ENCODE data around the gene IRAK3.

Gene IRAK3

DNA sequence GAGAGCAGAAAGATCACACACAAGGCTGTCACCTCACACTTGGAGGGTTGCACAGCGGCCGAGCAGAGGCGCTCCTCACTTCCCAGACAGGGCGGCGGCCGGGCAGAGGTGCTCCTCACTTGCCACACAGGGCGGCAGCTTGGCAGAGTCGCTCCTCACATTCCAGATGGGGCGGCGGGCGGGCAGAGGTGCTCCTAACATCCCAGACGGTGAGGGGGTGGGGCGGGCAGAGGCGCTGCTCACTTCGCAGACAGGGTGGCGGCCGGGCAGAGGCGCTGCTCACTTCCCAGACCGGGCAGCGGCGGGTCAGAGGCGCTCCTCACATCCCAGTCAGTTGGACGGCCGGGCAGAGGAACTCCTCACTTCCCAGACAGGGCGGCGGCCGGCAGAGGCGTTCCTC lies 28.3 kb upstream of the IRAK3 start:
- no peak overlapping the region for H3K4me3 ChIP-seq (ENCODE audit: low read depth, low read length)
- TF ChIP-seq CTCF (IDR thresholded peaks at IDR 0.05; ENCODE audit: borderline replicate concordance, insufficient read depth, low read depth, low read length) = no peak

DNA sequence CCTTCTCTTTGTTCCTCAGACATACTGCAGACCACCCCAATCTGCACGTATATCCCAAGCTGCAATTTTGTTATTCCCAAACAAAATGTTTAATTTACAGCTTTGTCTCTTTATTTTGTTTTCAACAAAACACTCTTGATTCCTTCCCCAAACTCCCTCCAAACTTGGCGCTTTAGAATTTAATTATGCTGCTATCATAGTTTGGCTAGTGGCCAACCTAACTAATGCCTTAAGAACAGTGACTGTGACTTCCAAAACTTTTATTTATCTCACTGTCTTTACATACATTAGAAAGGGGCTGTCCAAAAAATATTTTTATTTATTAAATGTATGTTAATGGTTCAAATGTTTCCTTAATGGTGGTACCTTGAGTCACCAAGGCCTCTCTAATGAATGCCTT lies 26.3 kb upstream of the IRAK3 start:
- no peak overlapping the region for H3K4me3 ChIP-seq (ENCODE audit: low read depth, low read length)
- no peak for TF ChIP-seq CTCF (IDR thresholded peaks at IDR 0.05; ENCODE audit: borderline replicate concordance, insufficient read depth, low read depth, low read length)

GRCh38 chr12:66163289-66163688 lies 25.7 kb upstream of the IRAK3 start:
- TF ChIP-seq CTCF (IDR thresholded peaks at IDR 0.05; ENCODE audit: borderline replicate concordance, insufficient read depth, low read depth, low read length) = no peak

DNA sequence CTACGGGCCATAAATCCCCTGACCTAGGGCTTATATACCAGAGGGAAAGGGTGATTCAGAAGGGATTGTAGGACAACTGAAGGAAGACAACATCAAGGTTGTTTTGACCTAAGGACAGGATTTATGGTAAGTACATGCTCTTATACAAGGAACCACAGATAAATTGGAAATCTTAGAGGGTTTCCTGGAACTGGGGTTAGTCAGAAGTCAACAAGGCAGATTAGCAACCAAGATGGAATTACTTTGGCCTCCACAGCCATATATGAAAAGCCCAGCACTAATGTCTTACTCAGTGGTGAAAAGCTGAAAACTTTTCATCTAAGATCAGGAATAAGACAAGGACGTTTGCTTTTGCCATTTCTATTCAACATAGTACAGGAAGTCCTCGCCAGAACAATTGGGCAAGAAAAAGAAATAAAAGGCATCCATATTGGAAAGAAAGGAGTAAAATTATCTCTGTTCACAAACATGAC lies 24.6 kb upstream of the IRAK3 start:
- no peak overlapping the region for H3K4me3 ChIP-seq (ENCODE audit: low read depth, low read length)
- TF ChIP-seq CTCF (IDR thresholded peaks at IDR 0.05; ENCODE audit: borderline replicate concordance, insufficient read depth, low read depth, low read length) = no peak

More at GRCh38 chr12:66163289-66163688, 25.7 kb upstream of the IRAK3 start:
- H3K4me3 ChIP-seq (ENCODE audit: low read depth, low read length) = no peak overlapping the region

DNA sequence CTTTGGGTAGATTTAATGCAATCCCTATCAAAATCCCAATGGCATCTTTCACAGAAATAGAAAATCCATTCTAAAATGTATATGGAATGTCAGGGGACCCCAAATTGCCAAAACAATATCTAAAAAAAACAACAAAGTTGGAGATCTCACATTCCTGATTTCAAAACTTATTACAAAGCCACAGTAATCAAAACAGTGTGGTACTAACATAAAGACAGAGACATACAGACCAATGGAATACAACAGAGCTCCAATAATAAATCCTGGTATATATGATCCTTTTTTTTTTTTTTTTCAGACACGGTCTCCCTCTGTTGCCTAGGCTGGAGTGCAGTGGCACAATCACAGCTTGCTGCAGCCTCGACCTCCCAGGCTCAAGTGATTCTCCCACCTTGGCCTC lies 23.9 kb upstream of the IRAK3 start:
- no peak for TF ChIP-seq CTCF (IDR thresholded peaks at IDR 0.05; ENCODE audit: borderline replicate concordance, insufficient read depth, low read depth, low read length)
- H3K4me3 ChIP-seq (ENCODE audit: low read depth, low read length) = no peak overlapping the region

DNA sequence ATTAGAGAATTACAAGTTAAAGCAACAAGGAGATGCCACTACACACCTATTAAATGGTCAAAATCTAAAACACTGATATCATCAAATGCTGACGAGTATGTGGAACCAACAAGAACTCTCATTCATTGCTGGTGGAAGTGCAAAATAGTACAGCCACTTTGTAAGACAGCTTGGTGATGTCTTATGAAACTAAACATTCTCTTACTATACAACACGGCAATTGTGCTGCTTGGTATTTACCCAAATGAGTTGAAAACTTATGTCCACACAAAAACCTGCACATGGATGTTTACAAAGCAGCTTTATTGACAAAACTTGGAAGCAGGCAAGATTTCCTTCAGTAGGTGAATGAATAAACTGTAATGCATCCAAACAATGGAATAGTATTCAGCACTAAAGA lies 22.5 kb upstream of the IRAK3 start:
- TF ChIP-seq CTCF (IDR thresholded peaks at IDR 0.05; ENCODE audit: borderline replicate concordance, insufficient read depth, low read depth, low read length) = no peak
- H3K4me3 ChIP-seq (ENCODE audit: low read depth, low read length) = no peak overlapping the region

GRCh38 chr12:66168410-66168809 lies 20.6 kb upstream of the IRAK3 start:
- H3K4me3 ChIP-seq (ENCODE audit: low read depth, low read length) = no peak overlapping the region
- no peak for TF ChIP-seq CTCF (IDR thresholded peaks at IDR 0.05; ENCODE audit: borderline replicate concordance, insufficient read depth, low read depth, low read length)

Data from GM12875 (cell line).